HEK293 (cell line): ENCODE data around the gene SMIM41.

Experiments used
- EGR2 ChIP-seq: fragments of 450-650 bp; formaldehyde crosslinking; IDR thresholded peaks from 2 replicates; pipeline ENCODE4 v1.5.1; 2016; ENCODE audit warnings: low read depth, missing biosample characterization, missing genetic modification characterization
- KLF1 ChIP-seq: fragments of 450-650 bp; formaldehyde crosslinking; IDR thresholded peaks from 2 replicates; pipeline ENCODE4 v1.5.1; 2016; ENCODE audit warnings: missing biosample characterization, missing genetic modification characterization
- KLF16 ChIP-seq: fragments of 450-650 bp; formaldehyde crosslinking; IDR thresholded peaks from 2 replicates; pipeline ENCODE4 v1.5.1; 2017; ENCODE audit warnings: missing biosample characterization, missing genetic modification characterization
- SP3 ChIP-seq: fragments of 450-650 bp; formaldehyde crosslinking; IDR thresholded peaks from 2 replicates; pipeline ENCODE4 v1.5.1; 2016; ENCODE audit warnings: missing biosample characterization, missing genetic modification characterization
- SP7 ChIP-seq: fragments of 450-650 bp; formaldehyde crosslinking; IDR thresholded peaks from 2 replicates; pipeline ENCODE4 v1.5.1; 2016; ENCODE audit warnings: missing biosample characterization, missing genetic modification characterization
- ZNF248 ChIP-seq: fragments of 450-650 bp; formaldehyde crosslinking; IDR thresholded peaks from 2 replicates; pipeline ENCODE4 v1.5.1; 2017; ENCODE audit warnings: missing biosample characterization, missing genetic modification characterization
- ZNF416 ChIP-seq: fragments of 450-650 bp; formaldehyde crosslinking; IDR thresholded peaks from 2 replicates; pipeline ENCODE4 v1.5.1; 2016; ENCODE audit warnings: missing biosample characterization, missing genetic modification characterization
- ZNF433 ChIP-seq: fragments of 450-650 bp; formaldehyde crosslinking; IDR thresholded peaks from 2 replicates; pipeline ENCODE4 v1.5.1; 2016; ENCODE audit warnings: missing biosample characterization, missing genetic modification characterization, low read depth
- ZNF514 ChIP-seq: fragments of 450-650 bp; formaldehyde crosslinking; IDR thresholded peaks from 2 replicates; pipeline ENCODE4 v1.5.1; 2016; ENCODE audit warnings: missing biosample characterization, missing genetic modification characterization
- ZNF548 ChIP-seq: fragments of 450-650 bp; formaldehyde crosslinking; IDR thresholded peaks from 2 replicates; pipeline ENCODE4 v1.5.1; 2016; ENCODE audit warnings: missing biosample characterization, missing genetic modification characterization
- ZNF600 ChIP-seq: fragments of 450-650 bp; formaldehyde crosslinking; IDR thresholded peaks from 2 replicates; pipeline ENCODE4 v1.5.1; 2016; ENCODE audit warnings: missing biosample characterization, missing genetic modification characterization
- ZNF654 ChIP-seq: fragments of 450-650 bp; formaldehyde crosslinking; IDR thresholded peaks from 2 replicates; pipeline ENCODE4 v1.5.1; 2016; ENCODE audit warnings: low read depth, missing biosample characterization, missing genetic modification characterization
- ZNF707 ChIP-seq: fragments of 450-650 bp; formaldehyde crosslinking; IDR thresholded peaks from 2 replicates; pipeline ENCODE4 v1.5.1; 2016; ENCODE audit warnings: missing biosample characterization, missing genetic modification characterization
- ZNF792 ChIP-seq: fragments of 450-650 bp; formaldehyde crosslinking; IDR thresholded peaks from 2 replicates; pipeline ENCODE4 v1.5.1; 2016; ENCODE audit warnings: missing biosample characterization, missing genetic modification characterization
- TF ChIP-seq, protein P1 (sequence below): fragments of 450-650 bp; formaldehyde crosslinking; IDR thresholded peaks from 2 replicates; pipeline ENCODE4 v1.5.1; 2016; ENCODE audit warnings: missing biosample characterization, missing genetic modification characterization
- TF ChIP-seq, protein P2 (sequence below): fragments of 450-650 bp; formaldehyde crosslinking; IDR thresholded peaks from 2 replicates; pipeline ENCODE4 v1.5.1; 2016; ENCODE audit warnings: missing biosample characterization, missing genetic modification characterization
- TF ChIP-seq, protein P3 (sequence below): fragments of 450-650 bp; formaldehyde crosslinking; IDR thresholded peaks from 2 replicates; pipeline ENCODE4 v1.5.1; 2016; ENCODE audit warnings: missing biosample characterization, missing genetic modification characterization
- TF ChIP-seq, protein P4 (sequence below): fragments of 450-650 bp; formaldehyde crosslinking; IDR thresholded peaks from 2 replicates; pipeline ENCODE4 v1.5.1; 2016; ENCODE audit warnings: missing biosample characterization, missing genetic modification characterization
- TF ChIP-seq, protein P5 (sequence below): fragments of 450-650 bp; formaldehyde crosslinking; optimal IDR thresholded peaks from 2 replicates; pipeline ENCODE3; 2016; ENCODE audit warnings: missing biosample characterization, mild to moderate bottlenecking, missing genetic modification characterization

Gene SMIM41

DNA sequence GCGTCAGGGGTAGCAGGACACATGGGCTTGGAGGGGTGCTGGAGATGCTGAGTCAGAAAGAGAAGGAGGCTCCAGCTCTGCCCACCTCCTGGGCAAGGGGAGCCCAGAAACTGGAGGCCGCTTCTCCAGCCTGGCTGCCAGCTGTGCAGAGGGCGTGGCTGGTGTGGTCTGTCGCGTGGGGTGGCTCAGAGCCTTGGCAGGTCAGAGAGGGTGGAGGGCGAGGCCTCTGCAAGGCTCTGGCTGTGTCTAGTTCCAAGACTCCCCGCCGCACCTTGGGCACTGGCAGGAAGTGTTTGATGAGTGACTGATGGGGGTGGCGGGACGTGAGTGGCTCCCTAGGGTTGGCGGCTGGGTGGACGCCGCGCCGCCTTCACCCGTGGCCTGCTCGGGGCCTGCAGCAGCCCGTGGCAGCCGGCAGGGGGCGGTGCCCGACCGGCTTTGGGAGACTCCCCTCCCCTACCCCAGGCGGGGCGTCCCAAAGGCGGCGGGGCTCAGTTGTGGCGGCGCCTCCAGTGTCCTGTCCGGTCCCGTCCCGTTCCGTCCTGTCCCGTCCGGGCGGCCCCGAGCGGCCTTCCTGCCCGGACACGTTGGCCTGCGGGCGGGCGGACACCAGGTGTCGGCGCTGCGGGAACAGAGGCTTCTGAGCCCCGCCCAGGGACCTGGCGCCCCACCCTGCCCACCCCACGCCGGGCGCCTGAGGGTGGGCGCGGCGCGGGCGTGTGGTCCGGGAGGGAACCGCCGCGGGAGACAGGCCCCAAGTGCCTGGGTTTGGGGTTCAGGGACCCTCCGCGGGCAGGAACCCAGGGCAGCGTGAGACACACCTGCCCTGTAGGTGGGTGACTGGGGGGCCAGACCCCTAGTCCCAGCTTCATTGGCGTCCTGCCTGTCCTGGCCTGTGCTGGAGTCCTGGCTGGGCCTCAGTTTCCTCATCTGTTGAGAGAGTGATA is 72.6 kb downstream of the SMIM41 start (continued):
- TF ChIP-seq SP7 (tag by site-specific recombination), result 0 out of 2 replicates have a peak, but pooled peaks have one; percentile 24
- no peak for TF ChIP-seq ZNF514 (tag by site-specific recombination)
- no peak for TF ChIP-seq ZNF707 (tag by site-specific recombination)
- TF ChIP-seq KLF1 (tag by site-specific recombination), result peak; percentile 87
- TF ChIP-seq ZNF416, result no peak
- TF ChIP-seq, protein P1, sequence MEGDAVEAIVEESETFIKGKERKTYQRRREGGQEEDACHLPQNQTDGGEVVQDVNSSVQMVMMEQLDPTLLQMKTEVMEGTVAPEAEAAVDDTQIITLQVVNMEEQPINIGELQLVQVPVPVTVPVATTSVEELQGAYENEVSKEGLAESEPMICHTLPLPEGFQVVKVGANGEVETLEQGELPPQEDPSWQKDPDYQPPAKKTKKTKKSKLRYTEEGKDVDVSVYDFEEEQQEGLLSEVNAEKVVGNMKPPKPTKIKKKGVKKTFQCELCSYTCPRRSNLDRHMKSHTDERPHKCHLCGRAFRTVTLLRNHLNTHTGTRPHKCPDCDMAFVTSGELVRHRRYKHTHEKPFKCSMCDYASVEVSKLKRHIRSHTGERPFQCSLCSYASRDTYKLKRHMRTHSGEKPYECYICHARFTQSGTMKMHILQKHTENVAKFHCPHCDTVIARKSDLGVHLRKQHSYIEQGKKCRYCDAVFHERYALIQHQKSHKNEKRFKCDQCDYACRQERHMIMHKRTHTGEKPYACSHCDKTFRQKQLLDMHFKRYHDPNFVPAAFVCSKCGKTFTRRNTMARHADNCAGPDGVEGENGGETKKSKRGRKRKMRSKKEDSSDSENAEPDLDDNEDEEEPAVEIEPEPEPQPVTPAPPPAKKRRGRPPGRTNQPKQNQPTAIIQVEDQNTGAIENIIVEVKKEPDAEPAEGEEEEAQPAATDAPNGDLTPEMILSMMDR (tag by site-specific recombination), result peak; percentile 39; the same call in 1 of the 2 replicates
- TF ChIP-seq ZNF654 (tag by site-specific recombination), result peak; percentile 24
- TF ChIP-seq, protein P2, sequence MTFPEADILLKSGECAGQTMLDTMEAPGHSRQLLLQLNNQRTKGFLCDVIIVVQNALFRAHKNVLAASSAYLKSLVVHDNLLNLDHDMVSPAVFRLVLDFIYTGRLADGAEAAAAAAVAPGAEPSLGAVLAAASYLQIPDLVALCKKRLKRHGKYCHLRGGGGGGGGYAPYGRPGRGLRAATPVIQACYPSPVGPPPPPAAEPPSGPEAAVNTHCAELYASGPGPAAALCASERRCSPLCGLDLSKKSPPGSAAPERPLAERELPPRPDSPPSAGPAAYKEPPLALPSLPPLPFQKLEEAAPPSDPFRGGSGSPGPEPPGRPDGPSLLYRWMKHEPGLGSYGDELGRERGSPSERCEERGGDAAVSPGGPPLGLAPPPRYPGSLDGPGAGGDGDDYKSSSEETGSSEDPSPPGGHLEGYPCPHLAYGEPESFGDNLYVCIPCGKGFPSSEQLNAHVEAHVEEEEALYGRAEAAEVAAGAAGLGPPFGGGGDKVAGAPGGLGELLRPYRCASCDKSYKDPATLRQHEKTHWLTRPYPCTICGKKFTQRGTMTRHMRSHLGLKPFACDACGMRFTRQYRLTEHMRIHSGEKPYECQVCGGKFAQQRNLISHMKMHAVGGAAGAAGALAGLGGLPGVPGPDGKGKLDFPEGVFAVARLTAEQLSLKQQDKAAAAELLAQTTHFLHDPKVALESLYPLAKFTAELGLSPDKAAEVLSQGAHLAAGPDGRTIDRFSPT (tag by site-specific recombination), result 0 out of 2 replicates have a peak, but pooled peaks have one; percentile 22
- TF ChIP-seq, protein P3, sequence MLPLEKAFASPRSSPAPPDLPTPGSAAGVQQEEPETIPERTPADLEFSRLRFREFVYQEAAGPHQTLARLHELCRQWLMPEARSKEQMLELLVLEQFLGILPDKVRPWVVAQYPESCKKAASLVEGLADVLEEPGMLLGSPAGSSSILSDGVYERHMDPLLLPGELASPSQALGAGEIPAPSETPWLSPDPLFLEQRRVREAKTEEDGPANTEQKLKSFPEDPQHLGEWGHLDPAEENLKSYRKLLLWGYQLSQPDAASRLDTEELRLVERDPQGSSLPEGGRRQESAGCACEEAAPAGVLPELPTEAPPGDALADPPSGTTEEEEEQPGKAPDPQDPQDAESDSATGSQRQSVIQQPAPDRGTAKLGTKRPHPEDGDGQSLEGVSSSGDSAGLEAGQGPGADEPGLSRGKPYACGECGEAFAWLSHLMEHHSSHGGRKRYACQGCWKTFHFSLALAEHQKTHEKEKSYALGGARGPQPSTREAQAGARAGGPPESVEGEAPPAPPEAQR, result no peak
- 0 out of 2 replicates have a peak, but pooled peaks have one; percentile 19 for TF ChIP-seq EGR2 (tag by site-specific recombination)
- TF ChIP-seq, protein P4, sequence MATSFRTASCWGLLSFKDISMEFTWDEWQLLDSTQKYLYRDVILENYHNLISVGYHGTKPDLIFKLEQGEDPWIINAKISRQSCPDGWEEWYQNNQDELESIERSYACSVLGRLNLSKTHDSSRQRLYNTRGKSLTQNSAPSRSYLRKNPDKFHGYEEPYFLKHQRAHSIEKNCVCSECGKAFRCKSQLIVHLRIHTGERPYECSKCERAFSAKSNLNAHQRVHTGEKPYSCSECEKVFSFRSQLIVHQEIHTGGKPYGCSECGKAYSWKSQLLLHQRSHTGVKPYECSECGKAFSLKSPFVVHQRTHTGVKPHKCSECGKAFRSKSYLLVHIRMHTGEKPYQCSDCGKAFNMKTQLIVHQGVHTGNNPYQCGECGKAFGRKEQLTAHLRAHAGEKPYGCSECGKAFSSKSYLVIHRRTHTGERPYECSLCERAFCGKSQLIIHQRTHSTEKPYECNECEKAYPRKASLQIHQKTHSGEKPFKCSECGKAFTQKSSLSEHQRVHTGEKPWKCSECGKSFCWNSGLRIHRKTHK (tag by site-specific recombination), result no peak
- no peak for TF ChIP-seq KLF16 (tag by site-specific recombination)
- no peak for TF ChIP-seq ZNF433 (tag by site-specific recombination)
- TF ChIP-seq SP3 (tag by site-specific recombination), result peak; percentile 34; the same call in 1 of the 2 replicates
- TF ChIP-seq ZNF548, result no peak
- TF ChIP-seq ZNF600 (tag by site-specific recombination), result no peak
- TF ChIP-seq ZNF248 (tag by site-specific recombination), result no peak
- TF ChIP-seq ZNF792 (tag by site-specific recombination), result no peak
- TF ChIP-seq, protein P5, sequence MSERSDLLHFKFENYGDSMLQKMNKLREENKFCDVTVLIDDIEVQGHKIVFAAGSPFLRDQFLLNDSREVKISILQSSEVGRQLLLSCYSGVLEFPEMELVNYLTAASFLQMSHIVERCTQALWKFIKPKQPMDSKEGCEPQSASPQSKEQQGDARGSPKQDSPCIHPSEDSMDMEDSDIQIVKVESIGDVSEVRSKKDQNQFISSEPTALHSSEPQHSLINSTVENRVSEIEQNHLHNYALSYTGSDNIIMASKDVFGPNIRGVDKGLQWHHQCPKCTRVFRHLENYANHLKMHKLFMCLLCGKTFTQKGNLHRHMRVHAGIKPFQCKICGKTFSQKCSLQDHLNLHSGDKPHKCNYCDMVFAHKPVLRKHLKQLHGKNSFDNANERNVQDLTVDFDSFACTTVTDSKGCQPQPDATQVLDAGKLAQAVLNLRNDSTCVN, result peak; percentile 12
